ENCODE results near the gene JARID2. TPM values are rescaled to one million over a fixed set of nuclear protein-coding genes. Genes with fewer than 3 reads are reported as not detected.

JARID2 gene
- total RNA-seq, 2 donors from 2014 or later: 3.6 to 4.6 TPM

GRCh38 chr6:15505463-15505918 is 259.6 kb downstream of the JARID2 start:
- Histone ChIP-seq H3K9me3 (no peaks in the 10 kb centered on the region), H3K4me3 (no peak overlapping the region), H3K27ac (peak overlapping the region in 3 of 4 donors; percentile 41 to 67 (median 55)), H3K36me3 (replicated peaks in 1 of 2; ENCODE audit: insufficient read depth in 1 of 2, low read depth in 2 of 2) (no peaks in the 10 kb centered on the region), H3K4me1 (peaks cover 19% of the 10 kb centered on the region), H3K27me3 (no peaks in the 10 kb centered on the region)
- WGBS, 2 donors: 73 to 94% methylated on average over 16 to 18 of the region's 18 CpGs
- TF ChIP-seq POLR2A (IDR thresholded peaks at IDR 0.05): no peak
- TF ChIP-seq CTCF (IDR thresholded peaks at IDR 0.05): no peak
- intact Hi-C loops (cut with DNase I): no loop called here
- ATAC-seq (no peak), DNase-seq (peak in 2 of 4 donors; percentile 10)

GRCh38 chr6:15506066-15506465 is 260.2 kb downstream of the JARID2 start:
- peaks cover 19% of the 10 kb centered on the region for H3K4me1 ChIP-seq
- intact Hi-C loops (cut with DNase I): no loop called here
- ATAC-seq (no peak), DNase-seq (peak in 2 of 4 donors; percentile 2 to 3)
- H3K27ac ChIP-seq: no peak overlapping the region
- no peaks in the 10 kb centered on the region for H3K9me3 ChIP-seq
- TF ChIP-seq POLR2A (IDR thresholded peaks at IDR 0.05) (no peak), CTCF (IDR thresholded peaks at IDR 0.05) (no peak)
- WGBS, 2 donors: 92 to 97% methylated on average over 5 to 7 of the region's 7 CpGs
- H3K36me3 ChIP-seq (replicated peaks in 1 of 2; ENCODE audit: insufficient read depth in 1 of 2, low read depth in 2 of 2): no peaks in the 10 kb centered on the region
- no peak overlapping the region for H3K4me3 ChIP-seq
- H3K27me3 ChIP-seq: no peaks in the 10 kb centered on the region

- Histone ChIP-seq H3K36me3 (replicated peaks in 1 of 2; ENCODE audit: insufficient read depth in 1 of 2, low read depth in 2 of 2) (peaks cover 0 to 3% of the 10 kb centered on the region in 2 donors), H3K4me1 (peaks cover 19% of the 10 kb centered on the region), H3K27ac (no peak overlapping the region), H3K9me3 (no peaks in the 10 kb centered on the region), H3K27me3 (no peaks in the 10 kb centered on the region), H3K4me3 (no peak overlapping the region)
- 92 to 94% methylated on average over 10 to 11 of the region's 11 CpGs for WGBS, 2 donors
- DNase-seq (no peak), ATAC-seq (no peak)
- intact Hi-C loops (cut with DNase I): no loop called here
- TF ChIP-seq POLR2A (IDR thresholded peaks at IDR 0.05) (no peak), CTCF (IDR thresholded peaks at IDR 0.05) (no peak)
Observed at GRCh38 chr6:15507221-15507620, 261.4 kb downstream of the JARID2 start.

- no peaks in the 10 kb centered on the region for H3K9me3 ChIP-seq
- no peak for TF ChIP-seq CTCF (IDR thresholded peaks at IDR 0.05)
- no peak for TF ChIP-seq POLR2A (IDR thresholded peaks at IDR 0.05)
- DNase-seq (no peak), ATAC-seq (no peak)
- H3K4me3 ChIP-seq: no peak overlapping the region
- H3K4me1 ChIP-seq: peaks cover 19% of the 10 kb centered on the region
- no peaks in the 10 kb centered on the region for H3K27me3 ChIP-seq
- intact Hi-C loops (cut with DNase I): no loop called here
- H3K27ac ChIP-seq: no peak overlapping the region
- peaks cover 0 to 6% of the 10 kb centered on the region in 2 donors for H3K36me3 ChIP-seq (replicated peaks in 1 of 2; ENCODE audit: insufficient read depth in 1 of 2, low read depth in 2 of 2)
- 82 to 94% methylated on average over 11 to 14 of the region's 14 CpGs for WGBS, 2 donors
Observed at GRCh38 chr6:15507746-15508145, 261.9 kb downstream of the JARID2 start.

GRCh38 chr6:15508441-15508871 is 262.6 kb downstream of the JARID2 start:
- TF ChIP-seq CTCF (IDR thresholded peaks at IDR 0.05): no peak
- TF ChIP-seq POLR2A (IDR thresholded peaks at IDR 0.05): no peak
- Histone ChIP-seq H3K27ac (no peak overlapping the region), H3K4me1 (peaks cover 19% of the 10 kb centered on the region), H3K27me3 (no peaks in the 10 kb centered on the region), H3K4me3 (no peak overlapping the region), H3K9me3 (no peaks in the 10 kb centered on the region), H3K36me3 (replicated peaks in 1 of 2; ENCODE audit: insufficient read depth in 1 of 2, low read depth in 2 of 2) (peaks cover 0 to 9% of the 10 kb centered on the region in 2 donors)
- 79 to 88% methylated on average over 6 of the region's 6 CpGs for WGBS, 2 donors
- DNase-seq (no peak), ATAC-seq (no peak)
- intact Hi-C loops (cut with DNase I): no loop called here
